Activated CD4-positive, alpha-beta T cell treated with anti-CD3 and anti-CD28 coated beads for 1 hour (primary cell): ENCODE data around the gene GLT8D1.
"Not testable (repeated sequence)": the region's sequence is repeated elsewhere in the genome, so short reads cannot be mapped to it uniquely, and the experiment has no call there.

Experiments used
- DNase-seq: peaks from one replicate; pipeline ENCODE4 v3.0.0-alpha.2; 2020

The GLT8D1 gene, protein sequence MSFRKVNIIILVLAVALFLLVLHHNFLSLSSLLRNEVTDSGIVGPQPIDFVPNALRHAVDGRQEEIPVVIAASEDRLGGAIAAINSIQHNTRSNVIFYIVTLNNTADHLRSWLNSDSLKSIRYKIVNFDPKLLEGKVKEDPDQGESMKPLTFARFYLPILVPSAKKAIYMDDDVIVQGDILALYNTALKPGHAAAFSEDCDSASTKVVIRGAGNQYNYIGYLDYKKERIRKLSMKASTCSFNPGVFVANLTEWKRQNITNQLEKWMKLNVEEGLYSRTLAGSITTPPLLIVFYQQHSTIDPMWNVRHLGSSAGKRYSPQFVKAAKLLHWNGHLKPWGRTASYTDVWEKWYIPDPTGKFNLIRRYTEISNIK

DNA sequence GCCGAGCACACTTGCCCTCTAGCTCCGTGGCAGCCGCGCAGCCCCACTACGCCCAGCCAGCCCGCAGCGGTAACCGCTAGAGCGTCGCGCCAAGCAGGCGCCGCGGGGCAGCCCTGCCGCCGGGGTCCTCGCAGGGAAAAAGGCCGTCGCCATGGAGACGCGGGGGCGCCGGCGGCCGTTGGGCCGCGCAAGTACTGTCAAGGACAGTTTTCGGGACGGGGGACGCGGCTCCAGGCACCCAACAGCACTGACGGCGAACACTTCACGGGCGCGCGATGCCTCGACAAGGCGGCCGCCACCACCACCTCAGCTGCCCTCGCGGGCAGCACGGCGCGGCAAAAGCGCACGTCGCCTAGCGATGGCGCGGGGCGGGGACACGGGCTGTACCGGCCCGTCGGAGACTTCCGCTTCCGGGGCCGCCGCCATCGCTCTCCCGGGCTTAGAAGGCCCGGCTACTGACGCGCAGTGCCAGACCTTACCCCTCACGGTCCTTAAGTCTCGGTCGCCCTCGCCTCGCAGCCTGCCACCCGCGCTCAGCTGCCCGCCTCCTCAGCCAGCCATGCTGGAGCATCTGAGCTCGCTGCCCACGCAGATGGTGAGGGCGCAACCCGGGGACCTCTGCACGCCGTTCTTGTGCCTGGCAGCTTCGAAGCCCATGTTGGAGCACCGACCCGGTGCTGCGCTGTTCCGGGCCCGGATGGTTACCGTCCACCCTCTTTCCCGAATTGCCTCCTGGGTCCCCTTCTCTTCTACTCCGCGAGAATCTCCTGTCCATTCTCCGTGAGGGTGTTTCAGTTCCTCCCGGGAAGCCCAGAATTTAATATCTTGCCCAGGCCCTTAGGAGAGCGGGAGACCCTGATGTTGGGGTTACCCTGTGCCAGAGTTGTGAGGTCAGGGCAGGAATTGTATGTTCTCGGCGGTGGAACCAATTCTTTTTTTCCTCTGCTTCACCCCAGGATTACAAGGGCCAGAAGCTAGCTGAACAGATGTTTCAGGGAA lies at the start of gene GLT8D1, which contains the start of gene SPCS1:
Gene GLT8D1 (minus strand): TSS at position 104 of the 999 bp plus-strand sequence. CDS start 5,331 bp downstream, outside the sequence.
Gene SPCS1 (plus strand): TSS at position 419 of the 999 bp plus-strand sequence. CDS start 141 bp downstream, at position 560.
- DNase-seq: peak; percentile 78

DNA sequence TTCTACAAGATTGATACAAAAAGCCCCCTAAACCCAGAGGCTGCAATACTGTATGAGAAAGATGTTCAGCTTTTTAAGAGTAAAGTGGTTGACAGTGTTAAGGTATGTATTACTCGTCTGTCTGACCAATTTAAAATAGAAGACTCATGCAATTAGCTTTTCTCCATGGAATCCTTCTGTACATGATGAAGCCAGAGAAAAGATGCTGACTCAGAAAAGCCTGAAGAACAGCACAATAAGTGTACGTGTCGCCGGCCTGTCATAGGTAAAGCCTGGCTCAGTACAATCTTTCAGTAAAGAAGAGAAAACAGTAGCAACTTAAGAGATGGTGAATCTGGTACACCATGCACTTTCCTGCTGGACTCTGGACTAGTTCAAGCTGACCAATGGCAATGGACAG lies 48.8 kb upstream of the GLT8D1 start:
- DNase-seq: no peak

DNA sequence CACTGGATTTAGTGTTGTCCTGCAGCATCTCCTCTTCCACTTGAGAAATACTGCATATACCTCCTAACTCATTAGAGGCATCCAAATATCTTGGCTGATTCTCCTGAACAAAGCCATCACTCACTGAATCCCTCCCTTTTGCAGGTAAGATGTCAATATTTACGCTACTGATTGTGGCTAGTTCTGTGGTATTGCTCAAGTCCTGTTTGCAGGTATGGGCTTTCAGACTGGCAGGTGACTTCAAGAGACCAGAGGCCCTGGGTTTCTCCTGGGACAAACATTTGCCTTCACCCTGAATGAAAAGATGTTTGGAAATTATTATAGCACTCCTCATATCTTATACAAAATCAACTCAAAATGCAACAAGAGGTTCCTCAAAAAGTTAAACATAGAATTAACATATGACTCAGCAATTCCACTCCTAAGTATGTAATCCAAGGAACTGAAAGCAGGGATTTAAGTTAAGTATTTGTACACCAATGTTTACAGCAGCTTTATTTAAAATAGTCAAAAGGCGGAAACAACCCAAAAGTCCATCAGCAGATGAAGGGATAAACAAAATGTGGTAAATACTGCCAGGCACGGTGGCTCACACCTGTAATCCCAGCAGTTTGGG lies 46.6 kb upstream of the GLT8D1 start:
- no peak for DNase-seq

DNA sequence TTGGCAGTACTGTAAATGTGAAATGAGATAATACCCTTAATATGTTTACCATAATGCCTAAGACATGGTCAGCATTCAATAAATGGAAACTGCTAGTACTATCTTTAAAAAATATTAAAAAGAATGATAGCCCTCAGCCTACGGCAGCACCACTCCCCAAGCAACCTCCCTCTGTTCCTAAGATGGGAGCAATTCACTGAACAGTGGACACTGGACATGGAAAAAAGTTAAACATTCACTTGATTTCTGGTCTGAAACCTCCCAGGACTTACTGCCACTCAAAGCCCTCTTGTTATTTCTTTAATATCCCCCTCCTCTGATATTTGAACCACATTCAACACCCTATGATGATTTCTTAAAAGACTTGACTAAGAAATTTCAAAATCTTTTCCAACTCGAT lies 38.1 kb upstream of the GLT8D1 start:
- DNase-seq: no peak

DNA sequence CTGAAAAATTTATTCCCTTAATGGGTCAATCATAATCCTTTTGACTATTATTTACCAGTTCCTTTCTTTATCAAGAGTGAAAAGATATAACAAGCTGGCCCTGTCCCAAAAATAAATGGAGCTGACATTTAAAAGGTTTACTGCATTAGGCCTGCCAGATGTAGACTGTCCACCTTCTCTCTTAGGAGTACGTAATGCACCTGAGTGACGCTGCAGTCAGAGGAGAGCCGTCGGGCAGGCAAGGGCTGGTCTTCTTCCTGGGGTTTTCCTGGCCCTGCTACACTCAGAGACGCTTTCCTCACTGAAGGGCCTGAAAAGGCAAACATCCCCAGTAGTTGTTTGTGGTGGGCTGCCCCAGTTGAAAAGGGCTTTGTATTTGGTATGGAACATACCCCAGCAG lies 37.6 kb upstream of the GLT8D1 start:
- no peak for DNase-seq

DNA sequence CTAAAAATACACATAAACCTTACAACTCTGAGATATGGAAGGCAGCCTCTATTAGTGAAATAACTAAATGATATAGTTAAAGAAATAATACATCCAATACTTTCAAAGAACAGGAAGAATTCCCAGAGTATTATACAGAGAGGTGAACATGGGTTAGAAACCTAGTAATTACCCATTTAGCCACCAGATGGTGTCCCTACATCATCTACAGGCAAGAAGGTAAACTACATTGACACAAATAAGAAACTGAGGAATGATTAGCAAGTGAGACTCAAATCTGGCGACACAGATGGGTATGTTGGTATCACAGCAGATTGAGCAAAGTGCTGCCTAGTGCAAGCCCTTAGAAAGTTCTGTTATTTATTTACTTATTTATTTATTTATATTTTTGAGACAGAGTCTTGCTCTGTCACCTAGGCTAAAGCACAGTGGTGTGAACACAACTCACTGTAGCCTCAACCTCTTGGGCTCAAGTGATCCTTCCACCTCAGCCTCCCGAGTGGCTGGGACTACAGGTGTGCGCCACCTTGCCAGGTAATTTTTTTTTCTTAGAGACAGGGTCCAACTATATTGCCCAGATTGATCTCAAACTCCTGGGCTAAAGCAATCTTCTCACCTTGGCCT lies 36.9 kb upstream of the GLT8D1 start:
- no peak for DNase-seq

DNA sequence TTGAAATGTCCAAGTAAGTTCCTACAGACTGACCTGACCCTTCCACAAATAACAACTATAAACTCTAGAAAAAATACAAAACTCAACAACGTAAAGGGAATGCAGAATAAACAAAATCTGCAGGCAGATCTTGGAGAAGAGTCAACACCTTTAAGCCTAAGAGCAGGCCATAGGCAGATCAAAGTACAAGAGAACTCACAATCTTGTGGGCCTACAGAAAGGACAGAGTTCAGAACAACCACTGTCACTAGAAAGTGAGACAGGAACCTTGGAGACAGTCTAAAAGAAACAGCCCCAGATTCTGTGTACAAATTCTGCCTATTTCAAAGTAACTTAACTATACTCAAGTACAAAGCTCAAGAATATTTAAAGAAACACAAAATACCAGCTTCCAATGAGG lies 34.1 kb upstream of the GLT8D1 start:
- no peak for DNase-seq

DNA sequence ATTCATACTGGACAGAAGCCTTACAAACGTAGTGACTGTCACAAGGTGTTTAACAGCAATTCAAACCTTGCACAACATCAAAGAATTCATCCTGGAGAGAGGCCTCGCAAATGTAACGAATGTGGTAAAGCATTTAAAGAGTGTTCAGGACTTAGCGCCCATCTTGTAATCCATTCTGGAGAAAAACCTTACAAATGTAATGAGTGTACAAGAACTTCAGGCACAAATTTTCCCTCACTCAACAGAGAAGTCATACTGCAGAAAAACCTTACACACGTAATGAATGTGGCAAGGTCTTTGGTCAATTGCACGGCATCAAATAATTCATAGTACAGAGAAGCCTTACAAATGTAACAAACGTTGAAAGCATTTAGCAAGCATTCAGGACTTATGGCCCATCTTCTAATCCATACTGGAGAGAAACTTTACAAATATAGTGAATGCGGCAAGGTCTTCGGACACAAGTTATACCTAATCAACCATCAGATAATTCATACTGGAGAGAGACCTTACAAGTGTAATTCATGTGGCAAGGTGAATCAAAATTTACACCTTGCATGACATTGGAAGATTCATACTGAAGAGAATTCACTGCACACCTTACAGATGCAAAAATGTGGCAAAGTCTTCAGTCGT lies 27.8 kb upstream of the GLT8D1 start:
- DNase-seq: no peak

DNA sequence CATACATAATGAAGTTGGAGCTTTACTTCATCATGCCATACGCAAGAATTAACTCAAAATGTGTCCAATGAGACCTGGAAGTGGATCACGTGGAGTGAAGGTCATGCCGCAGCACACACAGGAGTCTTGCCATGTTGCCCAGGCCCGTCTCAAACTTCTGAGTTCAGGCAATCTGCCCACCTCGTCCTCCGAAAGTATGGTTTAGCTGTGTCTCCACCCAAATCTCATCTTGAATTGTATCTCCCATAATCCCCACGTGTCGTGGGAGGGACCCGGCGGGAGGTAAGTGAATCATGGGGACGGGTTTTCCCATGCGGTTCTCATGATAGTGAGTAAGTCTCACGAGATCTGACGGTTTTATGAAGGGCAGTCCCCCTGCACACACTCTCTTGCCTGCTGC lies 26.0 kb upstream of the GLT8D1 start:
- no peak for DNase-seq

DNA sequence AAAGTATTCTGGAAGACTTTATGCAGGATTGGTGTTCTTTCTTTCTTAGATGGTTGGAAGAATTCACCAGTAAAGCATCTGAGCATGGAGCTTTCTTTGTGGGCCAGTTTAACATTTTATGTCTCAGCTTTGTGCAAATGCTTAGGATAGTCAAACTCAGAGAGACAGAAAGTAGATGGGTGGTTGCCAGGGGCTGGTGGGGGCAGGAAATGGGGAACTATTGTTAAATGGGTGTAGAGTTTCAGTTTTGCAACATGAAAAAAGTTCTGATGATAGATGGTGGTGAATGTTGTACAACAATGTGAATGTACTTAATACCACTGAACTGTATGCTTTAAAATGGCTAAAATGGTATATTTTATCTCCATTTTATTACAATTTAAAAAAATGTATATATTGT lies 25.1 kb upstream of the GLT8D1 start:
- DNase-seq: no peak

DNA sequence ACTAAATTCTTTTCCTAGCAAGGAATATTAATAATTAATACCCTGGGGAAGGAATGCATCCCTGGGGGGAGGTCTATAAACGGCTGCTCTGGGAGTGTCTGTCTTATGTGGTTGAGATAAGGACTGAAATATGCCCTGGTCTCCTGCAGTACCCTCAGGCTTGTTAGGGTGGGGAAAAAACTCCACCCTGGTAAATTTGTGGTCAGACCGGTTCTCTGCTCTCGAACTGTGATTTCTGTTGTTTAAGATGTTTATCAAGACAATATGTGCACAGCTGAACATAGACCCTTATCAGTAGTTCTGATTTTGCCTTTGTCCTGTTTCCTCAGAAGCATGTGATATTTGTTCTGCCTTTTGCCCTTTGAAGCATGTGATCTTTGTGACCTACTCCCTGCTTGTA lies 23.2 kb upstream of the GLT8D1 start:
- not testable (repeated sequence) for DNase-seq

DNA sequence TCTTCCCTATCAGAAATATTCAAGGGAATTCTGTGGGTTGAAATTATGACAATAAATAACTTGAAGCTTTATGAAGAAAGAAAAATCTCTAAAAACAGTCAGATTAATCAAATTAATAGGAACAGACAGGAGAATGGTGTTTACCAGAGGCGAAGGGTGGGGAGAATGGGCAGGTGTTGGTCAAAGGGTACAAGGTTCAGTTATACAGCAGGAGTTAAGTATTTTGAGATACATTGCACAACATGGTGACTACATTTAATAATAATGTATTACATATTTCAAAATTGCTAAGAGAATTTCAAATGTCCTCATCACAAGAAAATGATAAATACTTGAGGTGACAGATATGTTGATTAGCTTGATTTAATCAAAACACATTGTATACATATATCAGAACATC lies 18.9 kb upstream of the GLT8D1 start:
- no peak for DNase-seq

DNA sequence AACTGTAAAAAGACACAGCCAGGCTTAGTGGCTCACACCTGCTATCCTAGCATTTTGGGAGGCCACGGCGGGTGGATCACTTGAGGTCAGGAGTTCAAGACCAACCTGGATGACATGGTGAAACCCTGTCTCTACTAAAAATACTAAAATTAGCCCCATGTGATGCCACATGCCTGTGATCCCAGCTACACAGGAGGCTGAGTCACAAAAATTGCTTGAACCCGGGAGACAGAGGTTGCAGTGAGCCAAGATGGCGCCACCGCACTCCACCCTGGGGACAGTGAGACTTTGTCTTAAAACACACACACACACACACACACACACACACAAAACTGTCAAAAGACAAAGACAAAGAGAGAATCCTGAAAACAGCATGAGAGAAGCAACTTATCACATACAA lies 18.3 kb upstream of the GLT8D1 start:
- DNase-seq: no peak

DNA sequence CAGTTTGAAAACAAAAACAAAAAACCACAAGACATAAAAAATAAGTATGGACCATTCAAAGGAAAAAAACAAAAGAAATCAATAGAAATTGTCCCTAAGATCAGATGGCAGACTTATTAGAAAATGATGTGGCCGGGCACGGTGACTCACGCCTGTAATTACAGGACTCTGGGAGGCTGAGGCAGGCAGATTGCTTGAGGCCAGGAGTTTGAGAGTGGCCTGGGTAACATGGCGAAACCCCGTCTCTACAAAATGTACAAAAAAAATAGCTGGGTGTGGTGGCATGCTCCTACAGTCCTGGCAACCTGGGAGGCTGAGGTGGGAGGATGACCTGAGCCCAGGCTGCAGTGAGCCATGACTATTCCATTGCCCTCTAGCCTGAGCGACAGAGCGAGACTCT lies 16.9 kb upstream of the GLT8D1 start:
- DNase-seq: no peak

DNA sequence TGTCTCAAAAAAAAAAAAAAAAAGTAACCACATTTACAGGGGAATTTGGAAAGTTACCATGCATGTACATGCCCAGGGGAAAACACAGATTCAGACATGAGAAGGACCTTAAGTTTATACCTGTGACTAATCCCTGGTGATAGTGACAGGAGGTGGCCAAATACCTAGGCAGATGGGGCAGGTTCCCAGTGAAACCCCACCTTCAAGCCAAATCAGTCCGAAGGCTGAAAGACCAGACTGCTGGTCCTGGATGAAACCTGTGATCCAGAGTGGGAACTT lies 16.1 kb upstream of the GLT8D1 start:
- no peak for DNase-seq

DNA sequence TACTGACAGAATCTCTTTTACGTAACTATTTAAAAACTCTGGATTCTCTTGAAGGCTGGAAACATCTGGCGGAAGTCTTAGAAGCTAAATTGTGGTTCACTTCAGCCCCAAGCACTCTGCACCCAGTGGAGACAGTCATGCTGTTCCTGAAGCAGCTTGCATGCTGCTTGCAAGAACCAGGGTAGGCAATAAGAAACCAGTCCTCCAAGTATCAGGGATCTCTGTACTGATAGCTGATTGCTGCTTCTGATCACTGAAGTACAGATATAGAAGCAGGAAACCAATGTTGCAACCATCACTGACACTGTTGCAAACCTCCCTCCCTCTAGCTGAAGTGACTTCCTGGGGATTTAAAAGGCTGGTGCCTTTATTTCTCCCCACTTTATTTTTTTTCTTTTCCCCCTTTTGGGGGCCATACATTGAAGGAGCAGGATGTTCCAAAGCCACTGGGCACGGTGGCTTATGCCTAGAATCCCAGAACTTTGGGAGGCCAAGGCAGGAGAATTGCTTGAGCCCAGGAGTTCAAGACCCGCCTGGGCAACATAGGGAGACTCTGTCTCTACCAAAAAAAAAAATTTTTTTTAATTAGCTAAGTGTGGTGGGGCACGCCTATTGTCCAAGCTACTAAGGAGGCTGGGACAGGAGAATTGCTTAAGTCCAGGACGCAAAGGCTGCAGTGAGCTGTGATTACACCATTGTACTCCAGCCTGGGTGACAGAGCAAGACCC lies 15.6 kb upstream of the GLT8D1 start:
- no peak for DNase-seq

DNA sequence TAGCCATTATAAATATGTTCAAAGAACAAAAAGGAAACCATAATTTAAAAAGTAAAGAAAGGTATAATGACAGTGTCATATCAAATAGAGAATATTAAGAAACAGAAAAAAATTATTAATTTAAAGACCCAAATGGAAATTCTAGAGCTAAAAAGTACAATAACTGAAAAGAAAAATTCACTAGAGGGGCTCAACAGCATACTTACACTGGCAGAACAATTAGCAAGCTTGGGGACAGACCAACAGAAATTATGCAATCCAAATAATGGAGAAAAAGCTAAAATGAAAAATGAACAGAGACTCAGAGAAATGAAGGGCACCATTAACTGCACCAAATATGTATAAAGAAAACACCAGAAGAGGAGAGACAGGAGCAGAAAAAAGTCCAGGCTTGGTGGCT lies 14.0 kb upstream of the GLT8D1 start:
- DNase-seq: no peak

DNA sequence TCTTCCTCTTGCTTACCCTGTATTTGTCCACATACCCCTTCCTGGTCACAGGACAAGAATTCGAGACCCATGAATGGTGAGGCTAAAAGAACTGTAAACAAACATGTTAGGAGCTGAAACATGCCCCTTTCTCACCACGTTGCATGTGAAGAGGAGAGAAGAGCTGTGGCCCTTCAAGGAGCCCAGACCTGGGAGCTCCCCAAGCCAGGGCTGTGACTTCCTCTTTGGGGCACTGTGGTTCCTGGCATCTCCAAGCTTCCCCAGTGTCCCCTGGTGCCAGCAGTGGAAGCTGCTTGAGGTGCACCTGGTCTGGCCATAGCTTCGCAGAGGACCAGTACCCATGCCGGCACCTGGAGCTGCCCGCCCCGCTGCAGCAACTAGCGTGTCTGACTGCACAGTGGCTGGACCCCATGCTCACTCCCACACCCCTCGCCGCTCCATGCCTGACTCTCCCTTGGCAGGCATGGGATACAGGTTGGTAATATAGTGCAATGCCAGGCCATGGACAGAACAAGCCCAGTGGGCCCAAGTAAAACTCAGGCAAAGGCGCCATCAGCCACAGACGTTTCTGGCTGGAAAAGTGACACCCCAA lies 10.2 kb upstream of the GLT8D1 start:
- no peak for DNase-seq

DNA sequence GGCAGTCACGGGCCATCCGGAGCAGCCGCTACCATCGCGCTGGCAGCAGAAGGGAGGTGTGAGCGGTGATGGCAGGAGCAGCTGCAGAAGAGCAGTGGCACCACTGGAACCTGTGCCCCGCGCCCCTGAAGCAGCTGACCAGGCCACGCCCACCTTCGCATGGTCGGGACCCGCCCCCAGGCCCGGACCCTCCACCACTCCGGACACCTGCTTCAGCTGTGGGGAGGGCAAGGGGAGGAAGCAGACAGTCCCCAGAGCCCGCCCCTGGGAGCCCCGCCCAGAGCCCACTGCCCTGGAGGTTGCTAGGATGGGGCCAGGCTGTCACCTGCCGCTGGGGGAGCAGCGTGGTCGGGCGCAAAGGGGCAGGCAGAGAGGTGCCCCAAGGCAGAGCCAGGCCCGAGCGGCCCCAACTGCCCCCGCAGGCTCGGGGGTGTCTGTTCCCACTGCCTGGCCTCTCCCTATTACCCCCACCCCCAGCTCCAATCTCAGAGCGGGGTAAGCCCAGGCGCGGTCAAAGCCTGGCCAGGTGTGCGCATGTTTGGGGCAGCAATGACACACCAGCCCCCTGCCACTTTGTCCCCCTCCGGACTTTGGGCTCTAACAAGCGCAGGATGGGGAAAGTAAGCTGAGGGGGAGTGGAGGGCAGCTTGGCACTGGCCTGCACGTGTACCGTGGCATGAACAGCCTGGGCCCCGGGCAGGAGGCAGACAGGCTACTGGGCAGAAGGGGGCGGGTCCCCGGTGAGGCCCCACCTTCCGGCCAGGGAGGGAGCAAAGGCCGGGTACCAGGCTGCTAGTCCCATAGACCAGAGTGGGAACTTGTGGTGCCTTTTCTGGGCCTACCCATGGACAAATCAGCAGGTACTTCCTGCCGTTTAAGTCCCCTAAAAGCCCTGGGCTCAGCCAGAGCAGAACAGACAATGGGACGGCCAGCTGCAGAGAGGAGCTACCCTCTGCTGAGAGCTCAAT lies 9.0 kb upstream of the GLT8D1 start:
- DNase-seq: no peak
